ENCODE measurements around the gene BTF3.
"Not testable (repeated sequence)": the region's sequence is repeated elsewhere in the genome, so short reads cannot be mapped to it uniquely, and the experiment has no call there.

The BTF3 gene

GRCh38 chr5:73498057-73498992, at the start of gene BTF3:
TSS of gene BTF3 (plus strand) at chr5:73498442. CDS start at chr5:73498668, 226 bp downstream.
- DNase-seq = peak; percentile 91 to 94

GRCh38 chr5:73448463-73449136, 49.6 kb upstream of the BTF3 start, which contains the start of gene FOXD1:
TSS of gene FOXD1 (minus strand) at chr5:73448777. CDS start at chr5:73448362, 415 bp downstream.
- DNase-seq = peak; percentile 74 to 93

- DNase-seq = no peak
These were observed 48.1 kb upstream of the BTF3 start for GRCh38 chr5:73450137-73450536.

- DNase-seq = no peak
These were observed 47.5 kb upstream of the BTF3 start for GRCh38 chr5:73450672-73451223.

- peak in 1 of 2 experiments; percentile 71 for DNase-seq
These were observed 46.8 kb upstream of the BTF3 start for GRCh38 chr5:73451224-73452130.

GRCh38 chr5:73452215-73452614, 46.0 kb upstream of the BTF3 start:
- DNase-seq = no peak

GRCh38 chr5:73454379-73455036, 43.7 kb upstream of the BTF3 start:
- peak; percentile 96 to 98 for DNase-seq

- DNase-seq = not testable (repeated sequence)
These were observed 41.8 kb upstream of the BTF3 start for GRCh38 chr5:73456462-73456861.

- DNase-seq = no peak
These were observed 38.9 kb upstream of the BTF3 start for GRCh38 chr5:73459366-73459765.

GRCh38 chr5:73460133-73460532, 38.1 kb upstream of the BTF3 start:
- DNase-seq = no peak

GRCh38 chr5:73464016-73464745, 34.1 kb upstream of the BTF3 start:
- no peak for DNase-seq

GRCh38 chr5:73468638-73469037, 29.6 kb upstream of the BTF3 start:
- not testable (repeated sequence) for DNase-seq

- no peak for DNase-seq
These were observed 28.4 kb upstream of the BTF3 start for GRCh38 chr5:73469878-73470277.

- DNase-seq = no peak
These were observed 26.6 kb upstream of the BTF3 start for GRCh38 chr5:73471654-73472053.

GRCh38 chr5:73472116-73472515, 26.1 kb upstream of the BTF3 start:
- DNase-seq = no peak

GRCh38 chr5:73480500-73480899, 17.7 kb upstream of the BTF3 start:
- no peak for DNase-seq

- peak in 1 of 2 experiments; percentile 25 for DNase-seq
These were observed 15.7 kb upstream of the BTF3 start for GRCh38 chr5:73482383-73483136.

- DNase-seq = no peak
These were observed 14.6 kb upstream of the BTF3 start for GRCh38 chr5:73483676-73484075.

GRCh38 chr5:73484511-73484910, 13.7 kb upstream of the BTF3 start:
- no peak for DNase-seq

GRCh38 chr5:73485715-73486114, 12.5 kb upstream of the BTF3 start:
- DNase-seq = no peak
